Stimulated activated memory B cell treated with anti-CD40 and anti-IgM and Interleukin-4, amounts not matched to agents 10 μg/mL and 1 μg/mL and 100 μg/mL, for 72 hours (primary cell): ENCODE data around the gene PHRF1.

Experiments used
- ATAC-seq: fragments of 150-1000 bp; cut with Tn5 transposase; 2 replicates; pipeline ENCODE4 v1.10.0; 2021
- H3K27ac Mint-ChIP-seq: one replicate; pipeline ENCODE4 v1.8.0; 2022; ENCODE audit warnings: mild to moderate bottlenecking, mixed read lengths
- H3K27me3 Mint-ChIP-seq: one replicate; pipeline ENCODE4 v1.8.0; 2022; ENCODE audit warnings: mixed read lengths
- H3K36me3 Mint-ChIP-seq: one replicate; pipeline ENCODE4 v1.8.0; 2022; ENCODE audit warnings: mixed read lengths
- H3K4me1 Mint-ChIP-seq: one replicate; pipeline ENCODE4 v1.8.0; 2022; ENCODE audit warnings: mixed read lengths
- H3K4me3 Mint-ChIP-seq: one replicate; pipeline ENCODE4 v1.8.0; 2022; ENCODE audit warnings: mild to moderate bottlenecking, moderate library complexity, mixed read lengths
- H3K9me3 Mint-ChIP-seq: one replicate; pipeline ENCODE4 v1.8.0; 2022; ENCODE audit warnings: mixed read lengths

The PHRF1 gene

DNA sequence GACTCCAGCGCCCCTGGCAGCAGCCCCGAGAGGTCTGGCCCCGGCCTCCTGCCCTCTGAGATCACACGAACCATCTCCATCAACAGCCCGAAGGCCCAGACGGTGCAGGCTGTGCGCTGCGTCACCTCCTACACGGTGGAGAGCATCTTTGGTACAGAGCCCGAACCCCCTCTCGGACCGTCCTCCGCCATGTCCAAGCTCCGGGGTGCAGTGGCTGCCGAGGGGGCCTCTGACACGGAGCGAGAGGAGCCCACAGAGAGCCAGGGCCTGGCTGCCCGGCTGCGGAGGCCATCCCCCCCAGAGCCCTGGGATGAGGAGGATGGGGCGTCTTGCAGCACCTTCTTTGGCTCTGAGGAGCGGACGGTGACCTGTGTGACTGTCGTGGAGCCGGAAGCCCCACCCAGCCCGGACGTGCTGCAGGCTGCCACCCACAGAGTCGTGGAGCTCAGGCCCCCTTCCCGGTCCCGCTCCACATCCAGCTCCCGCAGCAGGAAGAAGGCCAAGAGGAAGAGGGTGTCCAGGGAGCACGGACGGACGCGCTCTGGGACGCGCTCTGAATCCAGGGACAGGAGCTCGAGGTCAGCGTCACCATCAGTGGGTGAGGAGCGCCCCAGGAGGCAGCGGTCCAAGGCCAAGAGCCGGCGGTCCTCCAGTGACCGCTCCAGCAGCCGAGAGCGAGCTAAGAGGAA lies 31.8 kb downstream of the PHRF1 start:
- Mint-ChIP-seq H3K9me3 (no peaks in the 10 kb centered on the region), H3K4me3 (no peak overlapping the region), H3K36me3 (peaks cover 36% of the 10 kb centered on the region), H3K27ac (no peak overlapping the region), H3K27me3 (no peaks in the 10 kb centered on the region), H3K4me1 (peaks cover 9% of the 10 kb centered on the region)
- no peak for ATAC-seq

GRCh38 chr11:608791-609251 lies 32.6 kb downstream of the PHRF1 start:
- H3K4me3 Mint-ChIP-seq, result no peak overlapping the region

DNA sequence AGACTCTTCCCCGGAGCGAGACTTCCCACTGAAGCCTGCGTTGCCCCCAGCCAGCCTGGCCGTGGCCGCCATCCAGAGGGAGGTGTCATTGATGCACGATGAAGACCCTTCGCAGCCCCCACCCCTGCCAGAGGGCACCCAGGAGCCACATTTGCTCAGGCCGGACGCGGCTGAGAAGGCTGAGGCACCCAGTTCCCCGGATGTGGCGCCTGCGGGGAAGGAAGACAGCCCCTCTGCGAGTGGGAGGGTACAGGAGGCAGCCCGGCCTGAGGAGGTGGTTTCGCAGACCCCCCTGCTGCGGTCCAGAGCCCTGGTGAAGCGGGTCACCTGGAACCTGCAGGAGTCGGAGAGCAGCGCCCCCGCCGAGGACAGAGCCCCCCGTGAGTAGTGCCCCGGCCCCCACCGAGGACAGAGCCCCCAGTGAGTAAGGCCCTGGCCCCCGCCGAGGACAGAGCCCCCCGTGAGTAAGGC lies 33.1 kb downstream of the PHRF1 start:
- Mint-ChIP-seq H3K27ac (no peak overlapping the region), H3K4me1 (peaks cover 22% of the 10 kb centered on the region), H3K27me3 (no peaks in the 10 kb centered on the region), H3K9me3 (no peaks in the 10 kb centered on the region), H3K36me3 (peaks cover 30% of the 10 kb centered on the region), H3K4me3 (no peak overlapping the region)
- ATAC-seq, result no peak

More at GRCh38 chr11:608791-609251, 32.6 kb downstream of the PHRF1 start:
- no peaks in the 10 kb centered on the region for H3K27me3 Mint-ChIP-seq
- H3K27ac Mint-ChIP-seq, result no peak overlapping the region
- H3K9me3 Mint-ChIP-seq, result no peaks in the 10 kb centered on the region
- ATAC-seq, result no peak
- H3K36me3 Mint-ChIP-seq, result peaks cover 35% of the 10 kb centered on the region
- H3K4me1 Mint-ChIP-seq, result peaks cover 16% of the 10 kb centered on the region

GRCh38 chr11:610146-610801 lies 34.0 kb downstream of the PHRF1 start:
- Mint-ChIP-seq H3K9me3 (no peaks in the 10 kb centered on the region), H3K36me3 (peaks cover 24% of the 10 kb centered on the region), H3K4me3 (no peak overlapping the region), H3K27ac (no peak overlapping the region), H3K4me1 (peaks cover 26% of the 10 kb centered on the region), H3K27me3 (no peaks in the 10 kb centered on the region)
- ATAC-seq, result no peak

DNA sequence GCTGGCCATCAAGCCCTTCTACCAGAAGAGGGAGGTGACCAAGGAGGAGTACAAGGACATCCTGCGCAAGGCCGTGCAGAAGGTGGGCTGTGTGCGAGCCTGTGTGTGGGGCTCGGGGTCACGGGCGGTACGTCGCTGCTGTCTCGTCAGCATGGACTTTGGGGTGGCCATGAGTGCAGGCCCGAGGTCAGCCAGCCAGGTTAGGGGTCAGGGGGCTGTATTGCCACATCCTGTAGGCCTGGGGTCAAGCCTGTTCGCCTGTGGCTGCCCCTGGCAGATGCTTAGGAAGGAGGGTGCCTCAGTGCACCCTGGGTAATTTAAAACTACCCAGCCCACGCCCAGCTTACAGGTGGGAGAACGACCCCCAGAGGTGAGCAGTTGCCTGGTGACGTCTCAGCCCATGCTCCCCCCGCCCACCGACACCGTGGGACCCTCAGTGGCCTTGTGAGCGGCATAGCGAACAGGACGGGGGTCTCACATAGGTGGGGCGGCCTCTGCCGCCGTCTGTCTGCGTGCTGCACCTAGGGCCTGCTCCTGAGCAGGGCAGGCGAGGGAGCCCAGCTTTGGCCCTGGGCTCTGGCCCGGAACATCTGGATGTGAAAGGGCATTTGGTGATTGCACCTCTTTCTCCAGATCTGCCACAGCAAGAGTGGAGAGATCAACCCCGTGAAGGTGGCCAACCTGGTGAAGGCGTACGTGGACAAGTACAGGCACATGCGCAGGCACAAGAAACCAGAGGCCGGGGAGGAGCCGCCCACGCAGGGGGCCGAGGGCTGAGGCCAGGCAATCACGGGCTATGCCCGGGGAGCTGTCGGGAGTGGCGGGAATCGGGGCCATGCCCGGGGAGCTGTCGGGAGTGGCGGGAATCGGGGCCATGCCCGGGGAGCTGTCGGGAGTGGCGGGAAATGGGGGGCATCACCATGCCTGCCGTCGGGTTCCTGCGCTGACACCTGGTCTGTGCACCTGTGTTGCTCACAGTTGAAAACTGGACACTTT lies 35.0 kb downstream of the PHRF1 start:
- Mint-ChIP-seq H3K36me3 (peaks cover 24% of the 10 kb centered on the region), H3K9me3 (no peaks in the 10 kb centered on the region), H3K4me3 (no peak overlapping the region), H3K27ac (no peak overlapping the region), H3K4me1 (peaks cover 29% of the 10 kb centered on the region), H3K27me3 (no peaks in the 10 kb centered on the region)
- no peak for ATAC-seq

- Mint-ChIP-seq H3K4me1 (peaks cover 35% of the 10 kb centered on the region), H3K4me3 (no peak overlapping the region), H3K36me3 (peaks cover 20% of the 10 kb centered on the region), H3K9me3 (no peaks in the 10 kb centered on the region), H3K27ac (peak overlapping the region; percentile 88), H3K27me3 (no peaks in the 10 kb centered on the region)
- ATAC-seq, result no peak
Measured at GRCh38 chr11:612201-612960, 36.1 kb downstream of the PHRF1 start.

GRCh38 chr11:612961-613300 lies 36.7 kb downstream of the PHRF1 start:
- Mint-ChIP-seq H3K9me3 (no peaks in the 10 kb centered on the region), H3K4me3 (no peak overlapping the region), H3K36me3 (peaks cover 17% of the 10 kb centered on the region), H3K27me3 (no peaks in the 10 kb centered on the region), H3K4me1 (peaks cover 35% of the 10 kb centered on the region), H3K27ac (peak overlapping the region; percentile 88)
- no peak for ATAC-seq

DNA sequence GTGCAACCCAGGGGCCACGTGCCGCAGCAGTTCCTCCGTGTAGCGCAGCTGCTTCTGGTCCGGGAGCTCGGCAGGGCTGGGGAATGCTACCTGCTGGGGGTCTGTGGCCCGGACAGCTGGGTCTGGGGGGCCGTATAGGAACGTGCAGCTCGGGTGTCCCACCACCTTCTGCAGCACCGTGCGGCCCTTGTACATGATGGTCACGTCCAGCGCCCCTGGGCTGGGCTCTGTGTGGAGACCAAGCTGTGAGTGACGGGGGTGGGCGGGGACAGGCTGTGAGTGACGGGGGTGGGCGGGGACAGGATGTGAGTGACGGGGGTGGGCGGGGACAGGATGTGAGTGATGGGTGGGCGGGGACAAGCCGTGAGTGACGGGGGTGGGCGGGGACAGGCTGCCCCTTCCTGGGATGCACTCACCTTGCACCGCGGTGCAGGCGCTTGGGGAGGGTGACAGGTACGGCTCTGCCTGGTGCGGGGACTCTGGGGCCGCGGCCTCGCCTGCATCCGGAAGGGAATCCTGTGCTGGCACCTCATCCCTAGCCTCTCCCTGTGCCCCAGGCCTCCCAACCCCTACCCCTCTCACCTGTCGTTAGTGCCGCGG lies 37.2 kb downstream of the PHRF1 start:
- no peaks in the 10 kb centered on the region for H3K27me3 Mint-ChIP-seq
- H3K27ac Mint-ChIP-seq, result peak overlapping the region; percentile 88
- peak; percentile 3 for ATAC-seq
- no peak overlapping the region for H3K4me3 Mint-ChIP-seq
- H3K4me1 Mint-ChIP-seq, result peaks cover 35% of the 10 kb centered on the region
- no peaks in the 10 kb centered on the region for H3K9me3 Mint-ChIP-seq
- H3K36me3 Mint-ChIP-seq, result peaks cover 16% of the 10 kb centered on the region

DNA sequence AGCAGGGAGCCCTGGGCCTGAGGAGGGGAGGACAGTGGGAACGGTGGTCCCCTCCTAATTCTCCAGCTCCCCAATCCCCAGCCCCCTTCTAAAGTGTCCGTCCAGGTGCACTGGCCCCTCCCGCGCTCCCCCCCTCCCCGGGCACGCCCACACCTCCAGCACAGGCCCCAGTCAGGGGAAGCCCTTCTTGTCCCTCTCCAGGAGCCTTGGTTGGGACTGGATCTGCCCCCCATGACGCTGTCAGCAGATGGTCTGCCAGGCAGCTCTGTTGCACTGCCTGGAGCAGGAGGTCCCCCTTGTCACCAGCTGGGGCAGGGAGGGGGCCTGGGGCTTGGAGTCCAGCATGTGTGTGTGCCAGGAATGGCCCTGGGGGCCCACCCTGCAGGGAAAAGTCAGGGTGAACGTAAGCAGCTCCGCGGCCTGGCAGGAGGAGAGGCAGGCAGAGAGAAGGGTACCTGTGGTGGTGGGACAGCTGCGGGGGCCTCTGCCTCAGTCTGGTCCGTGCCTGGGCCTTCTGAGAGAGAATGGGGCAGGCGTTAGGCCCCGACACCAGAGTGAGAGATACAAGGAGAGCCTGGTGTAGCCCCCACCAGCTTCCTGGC lies 37.9 kb downstream of the PHRF1 start:
- Mint-ChIP-seq H3K27ac (peak overlapping the region; percentile 88), H3K4me3 (peak overlapping the region; percentile 57), H3K9me3 (no peaks in the 10 kb centered on the region), H3K4me1 (peaks cover 35% of the 10 kb centered on the region), H3K36me3 (peaks cover 15% of the 10 kb centered on the region), H3K27me3 (no peaks in the 10 kb centered on the region)
- no peak for ATAC-seq

DNA sequence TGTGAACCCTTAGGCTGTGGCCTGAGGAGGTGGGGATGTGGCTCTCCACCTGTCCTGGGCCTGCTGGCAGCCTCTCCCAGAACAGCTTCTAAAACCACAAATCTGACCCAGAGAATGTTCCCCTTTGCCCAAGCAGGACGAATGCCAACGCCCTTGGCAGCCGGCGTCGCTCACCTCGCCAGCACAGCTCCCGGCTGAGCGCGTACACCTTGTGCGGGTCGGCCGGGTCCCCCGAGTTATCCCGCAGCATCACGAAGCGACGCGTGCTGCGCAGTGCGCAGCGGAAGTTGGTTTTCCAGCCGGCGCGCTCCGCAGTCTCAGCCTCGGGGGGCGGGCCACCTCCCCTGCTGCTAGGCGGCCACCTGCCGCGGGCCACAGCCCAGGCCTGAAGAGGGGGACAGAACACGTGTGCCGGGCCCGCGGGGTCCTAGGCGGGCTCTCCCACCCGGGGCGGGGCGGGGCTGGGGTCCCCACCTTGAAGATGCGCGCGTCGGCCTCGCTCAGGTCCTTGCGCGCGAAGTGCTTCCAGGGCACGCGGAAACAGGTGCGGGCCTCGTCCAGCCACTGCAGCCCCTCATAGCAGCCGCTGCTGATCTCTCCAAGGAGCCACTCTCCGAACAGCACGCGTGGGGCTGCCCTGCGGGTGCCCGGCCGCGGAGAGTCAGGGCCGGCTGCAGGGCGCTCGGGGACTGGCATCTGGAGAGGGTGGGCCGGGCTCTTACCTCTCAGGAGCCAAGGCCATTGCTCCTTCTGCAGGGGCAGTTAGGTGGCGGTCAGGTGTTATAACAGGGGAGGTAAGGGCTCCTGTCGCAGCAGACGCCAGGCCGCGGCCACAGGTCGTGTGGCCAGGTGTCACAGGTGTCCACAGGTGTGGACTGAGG lies 38.6 kb downstream of the PHRF1 start:
- H3K4me1 Mint-ChIP-seq, result peaks cover 35% of the 10 kb centered on the region
- peak overlapping the region; percentile 71 for H3K4me3 Mint-ChIP-seq
- no peak for ATAC-seq
- no peaks in the 10 kb centered on the region for H3K27me3 Mint-ChIP-seq
- H3K9me3 Mint-ChIP-seq, result no peaks in the 10 kb centered on the region
- H3K27ac Mint-ChIP-seq, result peak overlapping the region; percentile 88
- H3K36me3 Mint-ChIP-seq, result peaks cover 15% of the 10 kb centered on the region

GRCh38 chr11:615504-616319 lies 39.4 kb downstream of the PHRF1 start, which contains the start of gene IRF7:
IRF7 (minus strand) TSS chr11:615950; CDS start chr11:615364, 586 bp downstream.
- peak; percentile 96 for ATAC-seq
- Mint-ChIP-seq H3K9me3 (no peaks in the 10 kb centered on the region), H3K36me3 (peaks cover 12% of the 10 kb centered on the region), H3K27me3 (no peaks in the 10 kb centered on the region), H3K4me1 (peaks cover 35% of the 10 kb centered on the region), H3K4me3 (peak within 1 kb of the TSS; percentile 71), H3K27ac (peak within 1 kb of the TSS; percentile 88)

DNA sequence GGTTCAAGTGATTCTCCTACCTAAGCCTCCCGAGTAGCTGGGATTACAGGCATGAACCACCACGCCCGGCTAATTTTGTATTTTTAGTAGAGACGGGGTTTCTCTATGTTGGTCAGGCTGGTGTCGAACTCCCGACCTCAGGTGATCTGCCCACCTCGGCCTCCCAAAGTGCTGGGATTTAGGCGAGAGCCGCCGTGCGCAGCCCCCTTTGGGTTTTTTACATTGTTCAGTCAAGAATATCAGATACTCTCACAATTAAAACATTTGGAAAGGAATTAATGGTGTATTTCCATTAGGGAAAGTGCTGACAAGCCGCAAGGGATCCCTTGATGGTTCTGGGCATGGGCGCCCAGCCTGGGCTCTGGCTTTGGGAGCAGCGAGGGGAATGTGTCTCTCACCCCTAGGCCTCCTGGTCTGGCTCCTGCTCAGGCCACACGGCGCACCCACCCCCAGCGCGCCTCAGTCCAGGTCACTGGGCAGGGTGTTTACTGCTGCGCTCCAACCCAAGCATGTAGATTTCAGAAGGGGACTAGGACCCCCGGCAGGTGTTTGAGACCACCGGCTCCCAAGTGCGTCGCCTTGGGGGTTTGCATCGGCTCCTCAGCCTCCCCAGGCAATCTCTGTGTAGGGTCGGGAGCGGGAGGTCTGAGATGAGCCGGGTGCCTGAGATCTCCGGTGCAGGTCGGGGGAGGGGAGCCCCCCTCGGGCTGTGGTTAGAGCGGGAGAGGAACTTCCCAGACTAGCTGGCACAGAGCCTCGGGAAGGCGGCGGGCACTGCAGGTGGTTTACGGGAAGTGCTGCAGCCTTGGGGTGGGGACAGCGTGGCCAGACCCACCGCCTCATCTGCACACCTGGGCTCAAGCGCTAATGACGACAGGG lies 40.3 kb downstream of the PHRF1 start:
- H3K4me3 Mint-ChIP-seq, result peak overlapping the region; percentile 71
- peaks cover 35% of the 10 kb centered on the region for H3K4me1 Mint-ChIP-seq
- H3K9me3 Mint-ChIP-seq, result no peaks in the 10 kb centered on the region
- H3K36me3 Mint-ChIP-seq, result peaks cover 8% of the 10 kb centered on the region
- H3K27me3 Mint-ChIP-seq, result no peaks in the 10 kb centered on the region
- peak overlapping the region; percentile 88 for H3K27ac Mint-ChIP-seq
- ATAC-seq, result no peak
